SK-N-SH (cell line): ENCODE results near the gene SLX4IP. TPM values are rescaled to one million over a fixed set of nuclear protein-coding genes. Genes with fewer than 3 reads are reported as not detected.
A peak's percentile ranks its signal among the peaks of the same experiment; 100 is the strongest.

Experiments
- CTCF ChIA-PET: fragments of 300-600, 350-600 bp; formaldehyde crosslinking; extraction: SDS; loops from one replicate; lab custom pipeline; 2021; lab: Yijun Ruan, JAX
- POLR2A ChIA-PET: fragments of 350-600 bp; sonication (Branson Sonifier 250); formaldehyde crosslinking; extraction: SDS; loops from one replicate; lab custom pipeline; 2020; ENCODE audit warnings: antibody characterized with exemption, inconsistent platforms; lab: Yijun Ruan, JAX
- DNase-seq: peaks from one replicate; pipeline ENCODE4 v3.0.0; 2012
- H2AFZ ChIP-seq: fragments of 200-600 bp; sonication (generic); 2 replicates; pipeline ENCODE4 v1.8.1; 2016; ENCODE audit warnings: antibody characterized with exemption, mild to moderate bottlenecking, low read depth
- H3F3A ChIP-seq: fragments of 200-600 bp; sonication (generic); replicated peaks from 2 replicates; pipeline ENCODE3; 2016; ENCODE audit warnings: antibody characterized with exemption, mild to moderate bottlenecking; ENCODE audit not compliant: insufficient read depth
- H3K27ac ChIP-seq, 2 experiments: fragments of 200-500 bp in 1 of 2; fragments of 200-600 bp in 1 of 2; sonication (Bioruptor generic) in 1 of 2; sonication (generic), shearing (Covaris generic) in 1 of 2; 2 replicates each; pipeline versions ENCODE4 v1.5.1 to v1.6.1; 2014 to 2016; ENCODE audit warnings: low read depth in 2 of 2, inconsistent platforms in 1 of 2, low read length in 1 of 2, mild to moderate bottlenecking in 1 of 2, mixed read lengths in 1 of 2
- H3K27me3 ChIP-seq: fragments of 200-600 bp; sonication (generic), shearing (Covaris generic); 2 replicates; pipeline ENCODE4 v1.6.1; 2016; ENCODE audit warnings: mixed run types; ENCODE audit not compliant: insufficient read depth
- H3K36me3 ChIP-seq, 2 experiments: fragments of 200-500 bp in 1 of 2; fragments of 200-600 bp in 1 of 2; sonication (Bioruptor generic) in 1 of 2; sonication (generic) in 1 of 2; replicated peaks in 1 of 2; 2 replicates each; pipeline versions ENCODE3 to v1.5.1; 2014 to 2016; ENCODE audit warnings: low read length in 1 of 2, mild to moderate bottlenecking in 1 of 2; ENCODE audit not compliant: insufficient read depth in 2 of 2, control insufficient read depth in 1 of 2
- H3K4me1 ChIP-seq, 2 experiments: fragments of 200-500 bp in 1 of 2; fragments of 200-600 bp in 1 of 2; sonication (Bioruptor generic) in 1 of 2; sonication (generic), shearing (Covaris generic) in 1 of 2; 2 replicates each; pipeline versions ENCODE4 v1.5.1 to v1.6.1; 2014 to 2016; ENCODE audit warnings: low read depth in 1 of 2, low read length in 1 of 2, mixed run types in 1 of 2; ENCODE audit not compliant: insufficient read depth in 2 of 2, control insufficient read depth in 1 of 2
- H3K4me2 ChIP-seq: fragments of 200-600 bp; sonication (generic), shearing (Covaris generic); 2 replicates; pipeline ENCODE4 v1.6.1; 2017; ENCODE audit warnings: mixed run types
- H3K4me3 ChIP-seq, 2 experiments: fragments of 200-500 bp in 1 of 2; fragments of 200-600 bp in 1 of 2; sonication (Bioruptor generic) in 1 of 2; sonication (generic), shearing (Covaris generic) in 1 of 2; 2 replicates each; pipeline versions ENCODE4 v1.5.1 to v1.8.1; 2014 to 2016; ENCODE audit warnings: low read depth in 2 of 2, inconsistent platforms in 1 of 2, low read length in 1 of 2, mild to moderate bottlenecking in 1 of 2, mixed read lengths in 1 of 2, moderate library complexity in 1 of 2
- H3K79me2 ChIP-seq: fragments of 200-600 bp; sonication (generic); 2 replicates; pipeline ENCODE4 v1.8.1; 2017; ENCODE audit warnings: mild to moderate bottlenecking; ENCODE audit not compliant: insufficient read depth
- H3K9ac ChIP-seq: fragments of 200-600 bp; sonication (generic); 2 replicates; pipeline ENCODE4 v1.6.1; 2017; ENCODE audit warnings: mixed run types
- H3K9me2 ChIP-seq: fragments of 200-600 bp; sonication (generic); 2 replicates; pipeline ENCODE4 v1.6.1; 2017; ENCODE audit warnings: mixed run types
- H3K9me3 ChIP-seq: fragments of 200-600 bp; sonication (generic); 2 replicates; pipeline ENCODE4 v1.6.1; 2017; ENCODE audit warnings: mixed run types, mild to moderate bottlenecking, moderate library complexity
- H4K20me1 ChIP-seq: fragments of 200-600 bp; sonication (generic); 2 replicates; pipeline ENCODE4 v1.6.1; 2017; ENCODE audit warnings: mild to moderate bottlenecking, mixed run types; ENCODE audit not compliant: insufficient read depth
- ELF1 ChIP-seq: IDR thresholded peaks from 2 replicates; pipeline ENCODE4 v1.4.0; 2012
- EZH2phosphoT487 ChIP-seq: fragments of 200-600 bp; sonication (generic); IDR thresholded peaks from 2 replicates; pipeline ENCODE4 v1.6.1; 2017; ENCODE audit warnings: low read depth, mixed run types, mild to moderate bottlenecking, antibody characterized with exemption, moderate library complexity, borderline replicate concordance
- MXI1 ChIP-seq: IDR thresholded peaks from 2 replicates; pipeline ENCODE4 v1.6.1; 2012; ENCODE audit warnings: mild to moderate bottlenecking, low read depth, low read length, improper control_type of control experiment
- NRF1 ChIP-seq: IDR thresholded peaks from 2 replicates; pipeline ENCODE4 v1.6.1; 2012; ENCODE audit warnings: low read depth, mild to moderate bottlenecking, low read length
- TAF1 ChIP-seq: IDR thresholded peaks from 2 replicates; pipeline ENCODE4 v1.6.1; 2012; ENCODE audit warnings: low read depth, mild to moderate bottlenecking, low read length, moderate library complexity, borderline replicate concordance
- YY1 ChIP-seq: IDR thresholded peaks from 2 replicates; pipeline ENCODE4 v1.4.0; 2012; ENCODE audit warnings: low read depth, mild to moderate bottlenecking
- WGBS: methylation state at CpG from one replicate; pipeline ENCODE4 v1.1.6; 2017; ENCODE audit warnings: low lambda C conversion rate; 5-methylcytosine and 5-hydroxymethylcytosine counted together
- polyA plus RNA-seq, 3 experiments: library from polyadenylated mRNA; depleted of rRNA; stranded (reverse); fragments of >200 nt; gene quantifications; 2 replicates each; pipeline ENCODE4 v1.2.3, GENCODE V29; 2012
- TF ChIP-seq, protein P1 (sequence below): IDR thresholded peaks from 2 replicates; pipeline ENCODE4 v1.6.1; 2012; ENCODE audit warnings: mild to moderate bottlenecking, low read depth, low read length, moderate library complexity
- TF ChIP-seq, protein P2 (sequence below): IDR thresholded peaks from 2 replicates; pipeline ENCODE4 v1.4.0; 2012; ENCODE audit warnings: low read depth, borderline replicate concordance
- TF ChIP-seq, protein P3 (sequence below): fragments of 150-350 bp; IDR thresholded peaks from 2 replicates; pipeline ENCODE4 v1.6.1; 2016; ENCODE audit warnings: mild to moderate bottlenecking, low read depth, low read length

SLX4IP gene
- polyA plus RNA-seq, 1 of the 3 experiments (the other 2 are of a cell fraction) = 1.3 TPM

DNA sequence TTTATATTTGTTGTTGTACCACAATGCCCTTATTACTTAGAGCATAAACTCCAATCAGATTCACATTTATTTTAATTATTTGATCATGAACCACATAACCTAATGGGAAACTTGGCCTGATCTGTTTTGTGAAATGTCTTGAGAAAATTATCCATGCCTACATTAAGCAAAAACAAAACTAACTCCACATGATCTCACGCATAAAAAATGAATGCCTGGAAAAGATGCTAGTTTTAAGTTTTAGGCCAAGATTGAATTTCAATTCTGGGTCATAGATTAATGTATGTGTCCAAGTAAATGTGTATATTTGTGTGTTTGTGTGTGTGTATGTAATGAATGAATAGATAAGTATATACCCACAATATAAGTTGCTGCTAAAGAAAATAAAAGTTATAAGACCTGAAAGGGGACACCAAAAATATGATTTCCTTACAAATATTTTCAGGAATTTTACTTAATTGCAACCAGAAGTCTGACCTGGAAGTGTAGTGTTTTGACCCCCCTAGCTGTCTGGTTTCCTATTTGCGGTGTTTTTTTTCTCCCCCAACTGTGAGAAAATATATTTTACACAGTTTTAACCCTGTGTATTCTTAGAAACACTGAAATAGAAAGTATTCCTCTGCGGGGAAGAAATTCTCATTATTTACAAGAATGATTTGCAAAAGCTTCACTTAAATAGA is 141.4 kb downstream of the SLX4IP start:
- no peak overlapping the region for H3K4me2 ChIP-seq
- H3K4me1 ChIP-seq = peaks cover 0 to 17% of the 10 kb centered on the region in 2 experiments; a peak in 2 of 4 replicates
- H3K79me2 ChIP-seq = no peaks in the 10 kb centered on the region
- no peak overlapping the region for H3K9ac ChIP-seq
- WGBS = 92% methylated on average over 3 of the region's 3 CpGs
- H3F3A ChIP-seq = peaks cover 8% of the 10 kb centered on the region
- no peak overlapping the region for H3K4me3 ChIP-seq
- DNase-seq = no peak
- no peaks in the 10 kb centered on the region for H4K20me1 ChIP-seq
- no peaks in the 10 kb centered on the region for H3K36me3 ChIP-seq
- no peak overlapping the region for H2AFZ ChIP-seq
- ChIA-PET CTCF (no interaction called here), POLR2A (no interaction called here)
- no peaks in the 10 kb centered on the region for H3K27me3 ChIP-seq
- H3K9me3 ChIP-seq = no peaks in the 10 kb centered on the region
- no peaks in the 10 kb centered on the region for H3K9me2 ChIP-seq
- TF ChIP-seq, protein P1, sequence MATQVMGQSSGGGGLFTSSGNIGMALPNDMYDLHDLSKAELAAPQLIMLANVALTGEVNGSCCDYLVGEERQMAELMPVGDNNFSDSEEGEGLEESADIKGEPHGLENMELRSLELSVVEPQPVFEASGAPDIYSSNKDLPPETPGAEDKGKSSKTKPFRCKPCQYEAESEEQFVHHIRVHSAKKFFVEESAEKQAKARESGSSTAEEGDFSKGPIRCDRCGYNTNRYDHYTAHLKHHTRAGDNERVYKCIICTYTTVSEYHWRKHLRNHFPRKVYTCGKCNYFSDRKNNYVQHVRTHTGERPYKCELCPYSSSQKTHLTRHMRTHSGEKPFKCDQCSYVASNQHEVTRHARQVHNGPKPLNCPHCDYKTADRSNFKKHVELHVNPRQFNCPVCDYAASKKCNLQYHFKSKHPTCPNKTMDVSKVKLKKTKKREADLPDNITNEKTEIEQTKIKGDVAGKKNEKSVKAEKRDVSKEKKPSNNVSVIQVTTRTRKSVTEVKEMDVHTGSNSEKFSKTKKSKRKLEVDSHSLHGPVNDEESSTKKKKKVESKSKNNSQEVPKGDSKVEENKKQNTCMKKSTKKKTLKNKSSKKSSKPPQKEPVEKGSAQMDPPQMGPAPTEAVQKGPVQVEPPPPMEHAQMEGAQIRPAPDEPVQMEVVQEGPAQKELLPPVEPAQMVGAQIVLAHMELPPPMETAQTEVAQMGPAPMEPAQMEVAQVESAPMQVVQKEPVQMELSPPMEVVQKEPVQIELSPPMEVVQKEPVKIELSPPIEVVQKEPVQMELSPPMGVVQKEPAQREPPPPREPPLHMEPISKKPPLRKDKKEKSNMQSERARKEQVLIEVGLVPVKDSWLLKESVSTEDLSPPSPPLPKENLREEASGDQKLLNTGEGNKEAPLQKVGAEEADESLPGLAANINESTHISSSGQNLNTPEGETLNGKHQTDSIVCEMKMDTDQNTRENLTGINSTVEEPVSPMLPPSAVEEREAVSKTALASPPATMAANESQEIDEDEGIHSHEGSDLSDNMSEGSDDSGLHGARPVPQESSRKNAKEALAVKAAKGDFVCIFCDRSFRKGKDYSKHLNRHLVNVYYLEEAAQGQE = no peak
- TF ChIP-seq, protein P2, sequence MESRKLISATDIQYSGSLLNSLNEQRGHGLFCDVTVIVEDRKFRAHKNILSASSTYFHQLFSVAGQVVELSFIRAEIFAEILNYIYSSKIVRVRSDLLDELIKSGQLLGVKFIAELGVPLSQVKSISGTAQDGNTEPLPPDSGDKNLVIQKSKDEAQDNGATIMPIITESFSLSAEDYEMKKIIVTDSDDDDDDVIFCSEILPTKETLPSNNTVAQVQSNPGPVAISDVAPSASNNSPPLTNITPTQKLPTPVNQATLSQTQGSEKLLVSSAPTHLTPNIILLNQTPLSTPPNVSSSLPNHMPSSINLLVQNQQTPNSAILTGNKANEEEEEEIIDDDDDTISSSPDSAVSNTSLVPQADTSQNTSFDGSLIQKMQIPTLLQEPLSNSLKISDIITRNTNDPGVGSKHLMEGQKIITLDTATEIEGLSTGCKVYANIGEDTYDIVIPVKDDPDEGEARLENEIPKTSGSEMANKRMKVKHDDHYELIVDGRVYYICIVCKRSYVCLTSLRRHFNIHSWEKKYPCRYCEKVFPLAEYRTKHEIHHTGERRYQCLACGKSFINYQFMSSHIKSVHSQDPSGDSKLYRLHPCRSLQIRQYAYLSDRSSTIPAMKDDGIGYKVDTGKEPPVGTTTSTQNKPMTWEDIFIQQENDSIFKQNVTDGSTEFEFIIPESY = no peak
- no peak for TF ChIP-seq MXI1
- H3K27ac ChIP-seq = no peak overlapping the region

DNA sequence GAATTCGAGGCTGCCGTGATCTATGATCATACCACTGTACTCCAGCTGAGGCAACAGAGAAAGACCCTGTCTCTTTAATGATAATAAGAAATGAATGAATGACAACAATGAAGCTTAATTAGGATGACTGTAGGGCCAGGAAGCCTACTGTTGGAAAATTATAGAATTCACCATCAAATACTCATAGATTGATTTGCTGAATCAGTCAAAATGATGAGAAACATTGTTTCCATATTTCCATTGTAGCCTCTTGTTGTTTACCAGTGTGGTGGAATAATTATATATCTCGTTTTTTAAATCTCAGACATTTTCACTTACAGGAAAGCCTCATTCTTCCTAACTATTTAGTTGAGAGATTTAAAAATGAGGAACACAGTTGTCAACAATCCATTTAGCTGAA is 142.5 kb downstream of the SLX4IP start:
- CTCF ChIA-PET = interaction anchor here (0.9 kb wide), 2 partner anchors 10 to 25 kb away, joined by 3 to 4 read pairs; no protein-coding TSS in a partner anchor

More for the DNA sequence above, 142.5 kb downstream of the SLX4IP start:
- no peak for TF ChIP-seq NRF1
- no peak for TF ChIP-seq TAF1
- TF ChIP-seq, protein P3, sequence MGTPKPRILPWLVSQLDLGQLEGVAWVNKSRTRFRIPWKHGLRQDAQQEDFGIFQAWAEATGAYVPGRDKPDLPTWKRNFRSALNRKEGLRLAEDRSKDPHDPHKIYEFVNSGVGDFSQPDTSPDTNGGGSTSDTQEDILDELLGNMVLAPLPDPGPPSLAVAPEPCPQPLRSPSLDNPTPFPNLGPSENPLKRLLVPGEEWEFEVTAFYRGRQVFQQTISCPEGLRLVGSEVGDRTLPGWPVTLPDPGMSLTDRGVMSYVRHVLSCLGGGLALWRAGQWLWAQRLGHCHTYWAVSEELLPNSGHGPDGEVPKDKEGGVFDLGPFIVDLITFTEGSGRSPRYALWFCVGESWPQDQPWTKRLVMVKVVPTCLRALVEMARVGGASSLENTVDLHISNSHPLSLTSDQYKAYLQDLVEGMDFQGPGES = no peak
- TF ChIP-seq ELF1 = no peak
- TF ChIP-seq EZH2phosphoT487 = no peak
- TF ChIP-seq YY1 = no peak
- Histone ChIP-seq H2AFZ (no peak overlapping the region), H3F3A (peaks cover 13% of the 10 kb centered on the region), H3K79me2 (no peaks in the 10 kb centered on the region), H3K4me2 (no peak overlapping the region), H3K27me3 (no peaks in the 10 kb centered on the region), H3K27ac (0 out of 4 replicates have a peak overlapping the region, but pooled peaks of 1 of the 2 experiments have one; percentile 35), H3K9me2 (no peaks in the 10 kb centered on the region), H3K9me3 (no peaks in the 10 kb centered on the region), H4K20me1 (no peaks in the 10 kb centered on the region), H3K9ac (no peak overlapping the region), H3K4me3 (no peak overlapping the region), H3K36me3 (no peaks in the 10 kb centered on the region), H3K4me1 (peaks cover 0 to 25% of the 10 kb centered on the region in 2 experiments; a peak in 2 of 4 replicates)
- 95% methylated on average over 3 of the region's 3 CpGs for WGBS
- no peak for DNase-seq
- POLR2A ChIA-PET = no interaction called here
